ENCODE measurements around the gene MTRF1. TPM values are rescaled to one million over a fixed set of nuclear protein-coding genes. Genes with fewer than 3 reads are reported as not detected.

MTRF1 gene
- total RNA-seq, 6 experiments from 2014 or later = 6.0 to 10.5 (median 7.4) TPM

DNA sequence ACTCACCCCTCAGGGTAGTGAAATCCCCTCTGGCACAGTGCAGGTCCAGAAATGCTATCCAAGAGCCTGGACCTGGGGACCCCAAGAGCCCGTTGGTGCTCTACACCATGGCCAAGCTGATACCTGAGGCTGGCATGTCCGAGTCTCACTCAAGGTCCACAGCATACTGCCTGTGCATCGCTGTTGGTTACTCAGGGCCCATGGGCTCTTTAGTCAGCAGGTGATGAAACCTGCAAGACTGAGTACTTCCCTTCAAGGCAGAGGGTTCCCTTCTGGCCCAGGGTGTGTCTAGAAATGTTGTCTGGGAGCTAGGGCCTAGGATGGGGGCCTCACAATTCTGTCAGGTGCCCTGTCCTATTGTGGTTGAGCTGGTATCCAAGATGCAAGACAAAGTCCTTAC is 49.5 kb downstream of the MTRF1 start:
- no peaks in the 10 kb centered on the region for H3K4me1 ChIP-seq
- TF ChIP-seq, protein P1, sequence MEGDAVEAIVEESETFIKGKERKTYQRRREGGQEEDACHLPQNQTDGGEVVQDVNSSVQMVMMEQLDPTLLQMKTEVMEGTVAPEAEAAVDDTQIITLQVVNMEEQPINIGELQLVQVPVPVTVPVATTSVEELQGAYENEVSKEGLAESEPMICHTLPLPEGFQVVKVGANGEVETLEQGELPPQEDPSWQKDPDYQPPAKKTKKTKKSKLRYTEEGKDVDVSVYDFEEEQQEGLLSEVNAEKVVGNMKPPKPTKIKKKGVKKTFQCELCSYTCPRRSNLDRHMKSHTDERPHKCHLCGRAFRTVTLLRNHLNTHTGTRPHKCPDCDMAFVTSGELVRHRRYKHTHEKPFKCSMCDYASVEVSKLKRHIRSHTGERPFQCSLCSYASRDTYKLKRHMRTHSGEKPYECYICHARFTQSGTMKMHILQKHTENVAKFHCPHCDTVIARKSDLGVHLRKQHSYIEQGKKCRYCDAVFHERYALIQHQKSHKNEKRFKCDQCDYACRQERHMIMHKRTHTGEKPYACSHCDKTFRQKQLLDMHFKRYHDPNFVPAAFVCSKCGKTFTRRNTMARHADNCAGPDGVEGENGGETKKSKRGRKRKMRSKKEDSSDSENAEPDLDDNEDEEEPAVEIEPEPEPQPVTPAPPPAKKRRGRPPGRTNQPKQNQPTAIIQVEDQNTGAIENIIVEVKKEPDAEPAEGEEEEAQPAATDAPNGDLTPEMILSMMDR (IDR thresholded peaks at IDR 0.05) = no peak
- no peak for TF ChIP-seq POLR2A (IDR thresholded peaks at IDR 0.05)
- WGBS (ENCODE audit: insufficient coverage, low coverage, low lambda C conversion rate, missing lambda C conversion rate) = no CpG with 5 or more reads among the region's 3 CpGs
- no peaks in the 10 kb centered on the region for H3K27me3 ChIP-seq
- H3K4me3 ChIP-seq = no peak overlapping the region
- ATAC-seq = no peak
- no peaks in the 10 kb centered on the region for H3K36me3 ChIP-seq
- no peak overlapping the region for H3K27ac ChIP-seq
- DNase-seq = no peak
- H3K9me3 ChIP-seq = peaks cover 0 to 5% (median 0%) of the 10 kb centered on the region in 4 donors
- intact Hi-C loops (cut with DNase I) = no loop called here

DNA sequence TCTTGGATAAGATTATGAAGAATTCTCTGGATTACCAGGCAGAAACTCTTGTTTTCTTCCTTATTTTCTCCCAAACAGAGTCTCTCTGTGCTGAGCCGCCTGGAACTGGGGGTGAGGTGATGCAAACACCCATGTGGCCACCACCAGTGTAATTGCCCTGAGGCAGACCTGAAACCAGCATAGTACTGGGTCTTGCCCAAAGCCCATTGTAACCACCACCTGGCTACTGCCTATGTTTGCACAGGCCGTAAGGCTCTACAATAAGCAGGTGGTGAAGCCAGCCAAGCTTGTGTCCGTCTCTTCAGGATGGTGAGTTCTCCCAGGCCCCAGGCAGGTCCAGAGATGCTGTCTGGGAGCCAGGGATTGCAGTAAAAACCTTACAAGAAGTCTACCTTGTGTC is 50.1 kb downstream of the MTRF1 start:
- peaks cover 0 to 5% (median 0%) of the 10 kb centered on the region in 4 donors for H3K9me3 ChIP-seq
- H3K27me3 ChIP-seq = no peaks in the 10 kb centered on the region
- no peak for ATAC-seq
- H3K36me3 ChIP-seq = no peaks in the 10 kb centered on the region
- H3K4me1 ChIP-seq = no peaks in the 10 kb centered on the region
- no peak overlapping the region for H3K4me3 ChIP-seq
- no peak for TF ChIP-seq POLR2A (IDR thresholded peaks at IDR 0.05)
- TF ChIP-seq, protein P1 (IDR thresholded peaks at IDR 0.05) = no peak
- no peak overlapping the region for H3K27ac ChIP-seq
- 100% methylated on average over 1 of the region's 3 CpGs for WGBS (ENCODE audit: insufficient coverage, low coverage, low lambda C conversion rate, missing lambda C conversion rate)
- no peak for DNase-seq
- intact Hi-C loops (cut with DNase I) = no loop called here

DNA sequence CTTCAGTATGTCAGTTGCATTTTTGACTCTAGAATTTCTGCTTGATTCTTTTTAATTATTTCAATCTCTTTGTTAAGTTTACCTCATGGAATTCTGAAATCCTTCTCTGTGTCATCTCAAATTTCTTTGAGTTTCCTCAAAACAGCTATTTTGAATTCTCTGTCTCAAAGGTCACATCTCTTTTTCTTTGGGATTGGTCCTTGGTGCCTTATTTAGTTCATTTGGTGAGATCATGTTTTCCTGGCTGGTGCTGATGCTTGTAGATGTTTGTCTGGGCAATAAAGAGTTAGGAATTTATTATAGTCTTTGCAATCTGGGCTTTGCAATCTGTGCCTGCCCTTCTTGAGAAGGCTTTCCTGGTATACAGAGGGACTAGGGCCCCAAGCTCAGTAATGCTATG is 50.5 kb downstream of the MTRF1 start:
- no peak for ATAC-seq
- intact Hi-C loops (cut with DNase I) = no loop called here
- H3K4me1 ChIP-seq = no peaks in the 10 kb centered on the region
- peaks cover 0 to 5% (median 0%) of the 10 kb centered on the region in 4 donors for H3K9me3 ChIP-seq
- no peak overlapping the region for H3K27ac ChIP-seq
- H3K36me3 ChIP-seq = no peaks in the 10 kb centered on the region
- H3K4me3 ChIP-seq = no peak overlapping the region
- no peak for DNase-seq
- H3K27me3 ChIP-seq = no peaks in the 10 kb centered on the region
- TF ChIP-seq, protein P1 (IDR thresholded peaks at IDR 0.05) = no peak
- TF ChIP-seq POLR2A (IDR thresholded peaks at IDR 0.05) = no peak

DNA sequence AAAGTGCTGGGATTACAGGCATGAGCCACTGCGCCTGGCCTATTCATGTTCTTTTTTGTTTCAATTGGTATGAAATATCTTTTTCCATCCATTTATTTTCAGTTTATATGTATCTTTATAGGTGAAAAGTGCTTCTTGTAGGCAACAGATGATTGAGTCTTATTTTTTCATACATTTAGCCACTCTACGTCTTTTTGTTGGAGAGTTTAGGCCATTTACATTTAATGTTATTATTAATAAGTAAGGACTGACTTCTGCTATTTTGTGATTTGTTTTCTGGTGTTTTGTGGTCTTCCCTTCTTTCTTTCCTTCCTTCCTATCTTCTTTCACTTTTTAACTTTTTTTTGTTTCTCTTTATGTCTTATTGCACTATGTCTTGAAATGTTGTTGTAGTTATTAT is 52.3 kb downstream of the MTRF1 start:
- Histone ChIP-seq H3K9me3 (peaks cover 0 to 5% (median 0%) of the 10 kb centered on the region in 4 donors), H3K27ac (no peak overlapping the region), H3K4me1 (no peaks in the 10 kb centered on the region), H3K4me3 (no peak overlapping the region), H3K27me3 (no peaks in the 10 kb centered on the region), H3K36me3 (no peaks in the 10 kb centered on the region)
- intact Hi-C loops (cut with DNase I) = no loop called here
- 94% methylated on average over 2 of the region's 2 CpGs for WGBS (ENCODE audit: insufficient coverage, low coverage, low lambda C conversion rate, missing lambda C conversion rate)
- TF ChIP-seq, protein P1 (IDR thresholded peaks at IDR 0.05) = no peak
- no peak for TF ChIP-seq POLR2A (IDR thresholded peaks at IDR 0.05)
- ATAC-seq (no peak), DNase-seq (no peak)

DNA sequence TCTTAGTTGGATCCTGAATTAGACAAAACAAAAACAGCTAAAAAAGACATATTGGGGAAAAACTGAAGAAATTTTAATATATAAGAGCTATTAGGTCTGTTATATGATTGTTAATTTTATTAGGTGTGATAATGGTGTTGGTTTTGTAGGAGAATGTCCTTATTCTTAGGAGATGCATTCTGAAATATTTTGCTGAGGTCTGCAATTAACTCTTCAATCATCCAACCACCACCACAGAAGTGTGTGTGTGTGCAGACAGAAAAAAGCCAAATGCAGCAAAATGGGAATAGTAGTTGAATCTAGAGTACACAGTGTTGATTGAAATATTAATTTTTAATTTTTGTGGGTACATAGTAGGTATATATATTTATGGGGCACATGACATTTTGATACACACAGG is 56.9 kb downstream of the MTRF1 start:
- Histone ChIP-seq H3K27me3 (no peaks in the 10 kb centered on the region), H3K9me3 (peaks cover 0 to 5% (median 0%) of the 10 kb centered on the region in 4 donors), H3K36me3 (no peaks in the 10 kb centered on the region), H3K27ac (no peak overlapping the region), H3K4me3 (no peak overlapping the region), H3K4me1 (no peaks in the 10 kb centered on the region)
- ATAC-seq (no peak), DNase-seq (no peak)
- intact Hi-C loops (cut with DNase I) = no loop called here
- TF ChIP-seq, protein P1 (IDR thresholded peaks at IDR 0.05) = no peak
- TF ChIP-seq POLR2A (IDR thresholded peaks at IDR 0.05) = no peak

Data from right lobe of liver (tissue), 6 donors.